H1 (cell line): ENCODE measurements around the gene ARHGEF7. TPM values are rescaled to one million over a fixed set of nuclear protein-coding genes. Genes with fewer than 3 reads are reported as not detected.

Source experiments
- CTCF ChIA-PET: fragments of 300-600 bp; sonication (Branson Sonifier 250); formaldehyde crosslinking; loops from one replicate; lab custom pipeline; 2021; ENCODE audit not compliant: partially characterized antibody; lab: Charles Lee
- POLR2A ChIA-PET: fragments of 300-600 bp; sonication (Branson Sonifier 250); formaldehyde crosslinking; loops from one replicate; lab custom pipeline; 2021; ENCODE audit warnings: inconsistent platforms; ENCODE audit not compliant: partially characterized antibody; lab: Charles Lee
- DNase-seq, 2 experiments: peaks; one replicate each; pipeline versions ENCODE4 v3.0.0 to v3.0.0-alpha.2; 2010 to 2022; ENCODE audit warnings: low spot score in 2 of 2, low read depth in 1 of 2, mixed read lengths in 1 of 2
- FAIRE-seq: peaks from 2 replicates; lab custom pipeline; 2011; peaks lifted over from hg19 to GRCh38; lab: Jason Lieb, UNC
- H2AFZ ChIP-seq: 2 replicates; pipeline ENCODE4 v1.8.1; 2012; ENCODE audit warnings: low read length, inconsistent platforms
- H2AK5ac ChIP-seq: 2 replicates; pipeline ENCODE4 v1.6.1; 2013; ENCODE audit warnings: low read depth, low read length
- H2BK120ac ChIP-seq: replicated peaks from 2 replicates; pipeline ENCODE3; 2013; ENCODE audit warnings: low read depth, low read length, inconsistent platforms
- H2BK12ac ChIP-seq: 2 replicates; pipeline ENCODE4 v1.6.1; 2013; ENCODE audit warnings: low read depth, low read length
- H2BK15ac ChIP-seq: 2 replicates; pipeline ENCODE4 v1.6.1; 2013; ENCODE audit warnings: low read length
- H2BK20ac ChIP-seq: 2 replicates; pipeline ENCODE4 v1.6.1; 2013; ENCODE audit warnings: low read length
- H2BK5ac ChIP-seq: 2 replicates; pipeline ENCODE4 v1.6.1; 2013; ENCODE audit warnings: low read depth, low read length
- H3K14ac ChIP-seq: 2 replicates; pipeline ENCODE4 v1.6.1; 2013; ENCODE audit warnings: inconsistent platforms; ENCODE audit not compliant: insufficient read length
- H3K18ac ChIP-seq: 2 replicates; pipeline ENCODE4 v1.6.1; 2013; ENCODE audit warnings: low read length; ENCODE audit errors: extremely low read depth
- H3K23ac ChIP-seq: 2 replicates; pipeline ENCODE4 v1.6.1; 2013; ENCODE audit warnings: inconsistent platforms; ENCODE audit not compliant: insufficient read length
- H3K23me2 ChIP-seq: 2 replicates; pipeline ENCODE4 v1.6.1; 2013; ENCODE audit warnings: low read depth, low read length
- H3K27ac ChIP-seq: 2 replicates; pipeline ENCODE4 v1.6.1; 2011; ENCODE audit warnings: low read depth, low read length, inconsistent platforms
- H3K27me3 ChIP-seq, 4 experiments: replicated peaks in 1 of 4; 1 replicate in 1 of 4; 2 replicates in 3 of 4; pipeline versions ENCODE4 v1.6.1 to v1.8.1; 2011 to 2013; ENCODE audit warnings: low read length in 3 of 4, mild to moderate bottlenecking in 3 of 4, inconsistent platforms in 2 of 4, mixed read lengths in 2 of 4, moderate library complexity in 1 of 4; ENCODE audit not compliant: control insufficient read depth in 3 of 4, insufficient read depth in 3 of 4; ENCODE audit errors: extremely low read depth in 1 of 4
- H3K36me3 ChIP-seq, 4 experiments: 2 replicates each; pipeline versions ENCODE4 v1.6.1 to v1.8.1; 2011 to 2013; ENCODE audit warnings: mild to moderate bottlenecking in 4 of 4, low read length in 3 of 4, moderate library complexity in 2 of 4, control low read depth in 1 of 4, inconsistent platforms in 1 of 4; ENCODE audit not compliant: insufficient read depth in 4 of 4, control insufficient read depth in 2 of 4
- H3K4ac ChIP-seq: replicated peaks from 2 replicates; pipeline ENCODE3; 2013; ENCODE audit warnings: low read length, low read depth, mixed read lengths, inconsistent platforms; ENCODE audit not compliant: insufficient read length
- H3K4me1 ChIP-seq, 4 experiments: replicated peaks in 1 of 4; 1 replicate in 1 of 4; 2 replicates in 3 of 4; pipeline versions ENCODE4 v1.6.1 to v1.8.1; 2011 to 2013; ENCODE audit warnings: low read length in 3 of 4, inconsistent platforms in 2 of 4, mixed read lengths in 1 of 4; ENCODE audit not compliant: insufficient read depth in 4 of 4, control insufficient read depth in 3 of 4
- H3K4me2 ChIP-seq, 2 experiments: 2 replicates each; pipeline versions ENCODE4 v1.6.1 to v1.8.1; 2011 to 2013; ENCODE audit warnings: low read depth in 2 of 2, low read length in 2 of 2, control low read depth in 1 of 2, inconsistent platforms in 1 of 2, mild to moderate bottlenecking in 1 of 2; ENCODE audit not compliant: insufficient read depth in 1 of 2
- H3K4me3 ChIP-seq, 4 experiments: fragments of 200-600, 300-600 bp in 1 of 4; sonication (generic), shearing (Covaris generic), sonication (Bioruptor Twin) in 1 of 4; 2 replicates each; pipeline versions ENCODE4 v1.5.1 to v1.8.1; 2011 to 2016; ENCODE audit warnings: low read length in 4 of 4, low read depth in 3 of 4, control low read depth in 2 of 4, inconsistent platforms in 2 of 4, mild to moderate bottlenecking in 2 of 4, mixed read lengths in 1 of 4, moderate library complexity in 1 of 4; ENCODE audit not compliant: insufficient read depth in 2 of 4; ENCODE audit errors: extremely low read depth in 1 of 4
- H3K56ac ChIP-seq: replicated peaks from 2 replicates; pipeline ENCODE3; 2013; ENCODE audit warnings: low read depth, mild to moderate bottlenecking, mixed read lengths, low read length, inconsistent platforms; ENCODE audit not compliant: insufficient read length
- H3K79me1 ChIP-seq: 2 replicates; pipeline ENCODE4 v1.6.1; 2013; ENCODE audit warnings: low read depth, low read length, control low read depth
- H3K79me2 ChIP-seq, 2 experiments: 2 replicates each; pipeline versions ENCODE4 v1.6.1 to v1.8.1; 2012 to 2013; ENCODE audit warnings: low read length in 2 of 2, mild to moderate bottlenecking in 2 of 2, inconsistent platforms in 1 of 2; ENCODE audit not compliant: insufficient read depth in 2 of 2, control insufficient read depth in 1 of 2
- H3K9ac ChIP-seq, 4 experiments: replicated peaks in 1 of 4; 1 replicate in 1 of 4; 2 replicates in 3 of 4; pipeline versions ENCODE4 v1.6.1 to v1.8.1; 2011 to 2013; ENCODE audit warnings: low read depth in 3 of 4, low read length in 3 of 4, control low read depth in 2 of 4, mild to moderate bottlenecking in 2 of 4, moderate library complexity in 2 of 4, inconsistent platforms in 1 of 4; ENCODE audit errors: extremely low read depth in 1 of 4
- H3K9me3 ChIP-seq, 2 experiments: 2 replicates each; pipeline versions ENCODE4 v1.6.1 to v1.8.1; 2012 to 2013; ENCODE audit warnings: mild to moderate bottlenecking in 2 of 2, moderate library complexity in 2 of 2, control low read depth in 1 of 2, inconsistent platforms in 1 of 2, low read depth in 1 of 2, low read length in 1 of 2, mixed read lengths in 1 of 2; ENCODE audit not compliant: insufficient read depth in 2 of 2
- H4K20me1 ChIP-seq, 2 experiments: replicated peaks in 1 of 2; 2 replicates each; pipeline versions ENCODE3 to v1.8.1; 2011 to 2013; ENCODE audit warnings: inconsistent platforms in 2 of 2, low read length in 2 of 2, mild to moderate bottlenecking in 1 of 2; ENCODE audit not compliant: insufficient read depth in 2 of 2, control insufficient read depth in 1 of 2
- H4K5ac ChIP-seq: 2 replicates; pipeline ENCODE4 v1.6.1; 2013; ENCODE audit warnings: low read length, low read depth, mixed read lengths, inconsistent platforms; ENCODE audit not compliant: insufficient read length
- H4K8ac ChIP-seq: 2 replicates; pipeline ENCODE4 v1.8.0; 2013; ENCODE audit warnings: mild to moderate bottlenecking, moderate library complexity, low read length, inconsistent platforms; ENCODE audit not compliant: insufficient read depth; ENCODE audit errors: extremely low read depth
- H4K91ac ChIP-seq: replicated peaks from 2 replicates; pipeline ENCODE3; 2013; ENCODE audit warnings: low read length, mixed read lengths, inconsistent platforms; ENCODE audit not compliant: insufficient read length
- ATF2 ChIP-seq: IDR thresholded peaks from 2 replicates; pipeline ENCODE4 v1.6.1; 2012; ENCODE audit warnings: low read length, inconsistent platforms
- CBX5 ChIP-seq: fragments of 300-800, 300-1000 bp; sonication (generic); IDR thresholded peaks from 2 replicates; pipeline ENCODE4 v1.7.1; 2016; ENCODE audit warnings: antibody characterized with exemption, low read length, low read depth
- CTBP2 ChIP-seq: IDR thresholded peaks from 2 replicates; pipeline ENCODE4 v1.7.0; 2011; ENCODE audit warnings: borderline replicate concordance, mild to moderate bottlenecking, moderate library complexity, mixed read lengths, low read length; ENCODE audit not compliant: insufficient read depth, insufficient read length
- EP300 ChIP-seq, 2 experiments: IDR thresholded peaks; 1 replicate in 1 of 2; 2 replicates in 1 of 2; pipeline ENCODE4 v1.6.1; 2011 to 2012; ENCODE audit warnings: low read depth in 2 of 2, low read length in 2 of 2, mild to moderate bottlenecking in 2 of 2, borderline replicate concordance in 1 of 2, inconsistent platforms in 1 of 2, moderate library complexity in 1 of 2
- POLR2AphosphoS5 ChIP-seq: IDR thresholded peaks from 2 replicates; pipeline ENCODE4 v1.6.1; 2011; ENCODE audit warnings: low read depth, low read length
- RAD21 ChIP-seq, 2 experiments: IDR thresholded peaks in 1 of 2; conservative IDR thresholded peaks in 1 of 2; 2 replicates each; pipeline ENCODE4 v1.6.1; 2011; ENCODE audit warnings: low read depth in 2 of 2, low read length in 2 of 2, improper control_type of control experiment in 1 of 2, inconsistent platforms in 1 of 2, mild to moderate bottlenecking in 1 of 2, moderate library complexity in 1 of 2
- RNF2 ChIP-seq: fragments of 200-900, 300-1000 bp; sonication (generic); IDR thresholded peaks from 2 replicates; pipeline ENCODE4 v1.7.1; 2016; ENCODE audit warnings: borderline replicate concordance, low read depth, mild to moderate bottlenecking, antibody characterized with exemption, low read length; ENCODE audit not compliant: poor library complexity, severe bottlenecking; ENCODE audit errors: missing control alignments
- SIX5 ChIP-seq: IDR thresholded peaks from 2 replicates; pipeline ENCODE4 v1.6.1; 2011; ENCODE audit warnings: mild to moderate bottlenecking, low read depth, low read length
- TAF1 ChIP-seq: IDR thresholded peaks from 2 replicates; pipeline ENCODE4 v1.6.1; 2011; ENCODE audit warnings: mild to moderate bottlenecking, low read depth, low read length
- TCF12 ChIP-seq: IDR thresholded peaks from 2 replicates; pipeline ENCODE4 v1.6.1; 2011; ENCODE audit warnings: low read depth, mild to moderate bottlenecking, low read length
- YY1 ChIP-seq: IDR thresholded peaks from 2 replicates; pipeline ENCODE4 v1.6.1; 2011; ENCODE audit warnings: low read depth, mild to moderate bottlenecking, low read length
- WGBS, 2 experiments: shearing (Covaris generic) in 1 of 2; methylation state at CpG; one replicate each; pipeline versions ENCODE4 v1.1.6 to v1.1.7; 2013 to 2015; ENCODE audit warnings: low lambda C conversion rate in 2 of 2, mixed read lengths in 2 of 2, inconsistent platforms in 1 of 2, low coverage in 1 of 2, missing lambda C conversion rate in 1 of 2; ENCODE audit not compliant: insufficient replicate concordance in 2 of 2, insufficient coverage in 1 of 2, insufficient read length in 1 of 2; ENCODE audit errors: extremely low coverage in 1 of 2, missing lambda C conversion rate in 1 of 2; 5-methylcytosine and 5-hydroxymethylcytosine counted together
- polyA plus RNA-seq, 7 experiments: library from polyadenylated mRNA; depleted of rRNA in 3 of 7; stranded (reverse) in 5 of 7; unstranded in 2 of 7; fragments of >200 nt in 5 of 7; fragments of 200-250 nt in 2 of 7; gene quantifications; 1 replicate in 5 of 7; 2 replicates in 1 of 7; 4 replicates in 1 of 7; pipeline versions ENCODE4 v1.2.1 to v1.2.3, GENCODE V29; 2011 to 2013; ENCODE audit warnings: missing spikeins in 2 of 7, mixed read lengths in 2 of 7
- total RNA-seq: library from RNA; stranded (reverse); fragmentation: NEBNext Ultra II Directional; extraction: Animal tissue kit (Norgen Biotek cat#: 25700); gene quantifications from 2 replicates; pipeline ENCODE4 v1.2.1, GENCODE V29; 2021

Gene ARHGEF7
- total and polyA plus RNA-seq, 2 of the 8 experiments (the other 6 are each of a cell fraction or from before 2014, with no cell fraction given) = 26.2 to 56.5 TPM

- Histone ChIP-seq H3K14ac (no peak overlapping the region), H3K4me2 (no peak overlapping the region), H3K9me3 (no peaks in the 10 kb centered on the region), H3K4me3 (no peak overlapping the region), H3K23ac (no peak overlapping the region), H2BK12ac (no peak overlapping the region), H2BK5ac (no peak overlapping the region), H4K91ac (no peak overlapping the region), H2AFZ (no peak overlapping the region), H2AK5ac (no peak overlapping the region), H4K8ac (no peak overlapping the region), H4K20me1 (peaks cover 4 to 9% of the 10 kb centered on the region in 2 experiments), H3K4ac (no peak overlapping the region), H3K79me2 (peaks cover 0 to 7% of the 10 kb centered on the region in 2 experiments; a peak in 1 of 4 replicates), H4K5ac (no peak overlapping the region), H2BK120ac (no peak overlapping the region), H2BK15ac (no peak overlapping the region), H3K56ac (no peak overlapping the region), H3K79me1 (no peaks in the 10 kb centered on the region; the same call in none of the 2 replicates), H3K4me1 (peaks cover 0 to 9% (median 5%) of the 10 kb centered on the region in 4 experiments; a peak in 4 of 7 replicates), H3K9ac (no peak overlapping the region), H3K36me3 (peaks cover 0 to 19% (median 5%) of the 10 kb centered on the region in 4 experiments; a peak in 4 of 8 replicates), H3K27me3 (no peaks in the 10 kb centered on the region), H3K23me2 (no peaks in the 10 kb centered on the region), H2BK20ac (no peak overlapping the region), H3K27ac (no peak overlapping the region), H3K18ac (no peak overlapping the region)
- FAIRE-seq = no peak
- no peak for DNase-seq
- WGBS, 2 experiments = 92% methylated on average over 2 of the region's 2 CpGs; no CpG with 5 or more reads in 1 of the 2 experiments
- ChIA-PET POLR2A (no interaction called here), CTCF (interaction anchor here (0.7 to 1.5 kb wide), 6 partner anchors 9 to 200 kb away, joined by 3 to 7 read pairs (median 4); no protein-coding TSS in a partner anchor)
- TF ChIP-seq CTBP2 = no peak
- no peak for TF ChIP-seq YY1
- TF ChIP-seq RNF2 = no peak
- no peak for TF ChIP-seq EP300 (IDR thresholded peaks at IDR 0.05; ENCODE audit: borderline replicate concordance in 1 of 2, low read depth in 2 of 2, low read length in 2 of 2)
- TF ChIP-seq ATF2 = no peak
- no peak for TF ChIP-seq CBX5
- TF ChIP-seq RAD21 (IDR thresholded peaks at IDR 0.05 in 1 of 2, conservative IDR thresholded peaks at IDR 0.05 in 1 of 2; ENCODE audit: low read depth in 2 of 2, low read length in 2 of 2) = no peak
- no peak for TF ChIP-seq TAF1
- no peak for TF ChIP-seq POLR2AphosphoS5
- TF ChIP-seq TCF12 = no peak
- no peak for TF ChIP-seq SIX5
These were observed 152.7 kb downstream of the ARHGEF7 start for GRCh38 chr13:111267784-111268183.
